Measurements from ENCODE around the gene HMGN2.

GRCh38 chr1:26452459-26453183 is 19.6 kb upstream of the HMGN2 start:
- TF ChIP-seq CTCF (conservative IDR thresholded peaks at IDR 0.05; ENCODE audit: low read depth, low read length): no peak
- TF ChIP-seq EZH2phosphoT487 (IDR thresholded peaks at IDR 0.05; ENCODE audit: borderline replicate concordance, low read length): no peak

All from PC-3 (cell line).